Measurements from ENCODE around the gene ZRANB1.

The ZRANB1 gene

DNA sequence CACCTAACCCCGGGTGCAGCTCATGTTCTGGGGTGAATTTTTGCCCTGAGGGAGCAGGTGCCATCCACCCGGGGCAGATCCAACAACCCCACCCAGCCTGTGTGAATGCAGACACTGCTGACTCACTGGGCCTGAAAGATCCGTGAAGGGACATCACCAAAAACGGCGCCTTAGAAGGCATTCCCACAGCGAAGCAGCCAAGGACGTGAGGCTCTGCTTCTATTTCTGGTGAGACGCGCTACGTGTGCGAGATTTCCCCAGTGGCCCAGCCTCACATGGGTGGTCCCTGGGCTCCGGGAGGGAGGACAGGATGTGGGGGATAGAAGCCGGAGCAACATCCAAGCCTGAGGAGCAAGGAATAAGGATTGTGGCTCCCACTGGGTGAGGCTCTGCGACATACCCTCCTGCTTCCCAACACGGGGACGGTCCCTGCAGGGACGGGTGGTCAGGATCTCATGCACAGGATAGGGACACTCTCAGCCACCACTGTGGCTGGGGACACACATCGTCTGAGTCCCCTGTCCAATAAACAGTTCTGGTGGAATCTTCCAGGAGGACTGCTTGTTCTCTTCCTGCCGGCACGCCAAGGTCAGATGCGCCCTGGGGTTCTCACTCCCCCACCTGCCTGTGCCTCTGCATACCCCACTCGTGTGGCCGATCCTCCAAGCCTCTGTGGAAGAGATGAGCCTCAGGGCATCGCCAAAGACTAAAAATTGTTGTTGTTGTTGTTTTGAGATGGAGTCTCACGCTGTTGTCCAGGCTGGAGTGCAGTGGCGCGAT is 70.2 kb downstream of the ZRANB1 start:
- H3K27ac ChIP-seq, result no peak overlapping the region

DNA sequence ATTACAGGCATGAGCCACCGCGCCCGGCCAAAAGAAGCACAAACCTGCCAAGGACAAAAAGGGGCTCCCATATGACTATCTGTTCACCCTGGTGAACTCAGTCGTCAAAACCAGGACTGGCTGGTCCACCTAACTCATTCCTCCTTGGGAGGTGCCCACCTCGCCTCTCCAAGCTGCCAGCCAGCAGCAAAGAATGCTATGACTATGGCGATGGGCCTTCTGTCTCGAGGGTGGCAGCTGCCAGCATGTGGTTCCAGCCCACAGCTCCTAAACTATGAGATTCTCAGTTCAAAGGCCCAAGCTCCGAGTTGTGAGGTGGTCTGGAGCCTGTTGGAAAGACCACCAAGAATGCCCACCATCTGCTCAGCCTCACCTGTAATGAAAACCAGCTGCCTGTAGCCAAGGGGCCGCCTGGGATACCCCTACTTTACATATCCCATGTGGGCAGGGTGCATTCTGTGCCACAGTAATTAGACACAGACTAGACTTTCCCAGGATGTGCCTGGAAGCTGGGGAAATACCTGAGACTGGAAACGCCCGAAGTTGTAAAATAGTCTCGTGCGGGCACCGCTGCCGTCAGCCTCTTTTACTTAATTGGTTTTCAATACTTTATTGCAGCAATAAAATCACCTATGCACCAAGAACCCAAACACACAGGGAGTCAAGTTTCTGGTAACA is 71.1 kb downstream of the ZRANB1 start:
- H3K27ac ChIP-seq, result no peak overlapping the region
- TF ChIP-seq, protein P1, sequence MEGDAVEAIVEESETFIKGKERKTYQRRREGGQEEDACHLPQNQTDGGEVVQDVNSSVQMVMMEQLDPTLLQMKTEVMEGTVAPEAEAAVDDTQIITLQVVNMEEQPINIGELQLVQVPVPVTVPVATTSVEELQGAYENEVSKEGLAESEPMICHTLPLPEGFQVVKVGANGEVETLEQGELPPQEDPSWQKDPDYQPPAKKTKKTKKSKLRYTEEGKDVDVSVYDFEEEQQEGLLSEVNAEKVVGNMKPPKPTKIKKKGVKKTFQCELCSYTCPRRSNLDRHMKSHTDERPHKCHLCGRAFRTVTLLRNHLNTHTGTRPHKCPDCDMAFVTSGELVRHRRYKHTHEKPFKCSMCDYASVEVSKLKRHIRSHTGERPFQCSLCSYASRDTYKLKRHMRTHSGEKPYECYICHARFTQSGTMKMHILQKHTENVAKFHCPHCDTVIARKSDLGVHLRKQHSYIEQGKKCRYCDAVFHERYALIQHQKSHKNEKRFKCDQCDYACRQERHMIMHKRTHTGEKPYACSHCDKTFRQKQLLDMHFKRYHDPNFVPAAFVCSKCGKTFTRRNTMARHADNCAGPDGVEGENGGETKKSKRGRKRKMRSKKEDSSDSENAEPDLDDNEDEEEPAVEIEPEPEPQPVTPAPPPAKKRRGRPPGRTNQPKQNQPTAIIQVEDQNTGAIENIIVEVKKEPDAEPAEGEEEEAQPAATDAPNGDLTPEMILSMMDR (IDR thresholded peaks at IDR 0.05), result no peak
- TF ChIP-seq ZFX (IDR thresholded peaks at IDR 0.05; ENCODE audit: borderline replicate concordance), result no peak

More for the DNA sequence above, 70.2 kb downstream of the ZRANB1 start:
- TF ChIP-seq, protein P1 (IDR thresholded peaks at IDR 0.05), result no peak
- TF ChIP-seq ZFX (IDR thresholded peaks at IDR 0.05; ENCODE audit: borderline replicate concordance), result no peak

DNA sequence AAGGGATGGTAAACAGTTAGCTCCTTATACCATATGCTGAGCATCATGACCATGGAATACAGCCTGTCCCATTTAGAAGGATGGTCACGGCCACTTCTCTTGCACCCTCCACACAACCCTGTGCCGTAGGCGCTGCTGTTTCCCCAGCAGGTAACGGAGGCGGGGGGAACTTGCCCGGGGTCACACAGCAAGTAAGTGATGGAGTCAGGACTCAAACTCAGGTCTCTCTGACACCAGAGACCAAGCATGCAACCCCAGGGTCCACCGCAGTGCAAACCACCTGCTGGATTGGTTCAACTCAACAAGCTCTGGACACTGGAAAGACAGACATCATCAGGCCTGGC is 71.6 kb downstream of the ZRANB1 start:
- H3K27ac ChIP-seq, result no peak overlapping the region
- no peak for TF ChIP-seq ZFX (IDR thresholded peaks at IDR 0.05; ENCODE audit: borderline replicate concordance)
- TF ChIP-seq, protein P1 (IDR thresholded peaks at IDR 0.05), result no peak

DNA sequence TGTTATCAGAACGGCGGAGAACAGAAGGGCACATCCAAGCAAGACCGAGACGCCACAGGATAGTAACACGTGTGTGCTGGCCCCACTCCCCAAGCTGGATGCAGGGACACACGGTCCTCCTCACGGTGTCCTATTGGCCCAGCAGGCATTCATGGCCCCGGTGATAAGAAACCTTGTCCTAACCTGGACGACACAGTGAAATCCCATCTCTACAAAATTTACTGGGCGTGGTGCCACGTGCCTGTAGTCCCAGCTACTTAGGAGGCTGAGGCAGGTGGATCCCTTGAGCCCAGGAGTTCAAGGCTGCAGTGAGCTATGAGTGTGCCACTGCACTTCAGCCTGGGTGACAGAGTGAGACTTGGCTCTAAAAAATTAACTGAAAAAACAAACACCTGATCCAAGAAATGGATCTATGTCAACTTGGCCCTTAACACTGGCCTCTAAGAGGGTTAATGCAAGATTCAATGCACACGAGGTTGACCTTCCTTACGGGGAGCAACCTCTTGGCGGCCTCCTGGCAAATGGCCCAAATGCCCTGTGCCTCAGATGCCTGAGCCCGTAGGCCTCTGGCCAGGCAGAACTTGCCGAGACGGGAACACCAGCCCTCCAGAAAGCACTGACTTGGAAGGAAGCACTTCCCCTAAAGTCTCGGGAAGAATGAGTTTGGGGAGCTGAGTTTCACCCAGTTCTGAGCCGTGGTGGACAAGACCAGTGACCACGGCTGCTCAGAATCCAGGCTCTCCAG is 72.3 kb downstream of the ZRANB1 start:
- H3K27ac ChIP-seq, result no peak overlapping the region
- TF ChIP-seq, protein P1 (IDR thresholded peaks at IDR 0.05), result no peak
- no peak for TF ChIP-seq ZFX (IDR thresholded peaks at IDR 0.05; ENCODE audit: borderline replicate concordance)

DNA sequence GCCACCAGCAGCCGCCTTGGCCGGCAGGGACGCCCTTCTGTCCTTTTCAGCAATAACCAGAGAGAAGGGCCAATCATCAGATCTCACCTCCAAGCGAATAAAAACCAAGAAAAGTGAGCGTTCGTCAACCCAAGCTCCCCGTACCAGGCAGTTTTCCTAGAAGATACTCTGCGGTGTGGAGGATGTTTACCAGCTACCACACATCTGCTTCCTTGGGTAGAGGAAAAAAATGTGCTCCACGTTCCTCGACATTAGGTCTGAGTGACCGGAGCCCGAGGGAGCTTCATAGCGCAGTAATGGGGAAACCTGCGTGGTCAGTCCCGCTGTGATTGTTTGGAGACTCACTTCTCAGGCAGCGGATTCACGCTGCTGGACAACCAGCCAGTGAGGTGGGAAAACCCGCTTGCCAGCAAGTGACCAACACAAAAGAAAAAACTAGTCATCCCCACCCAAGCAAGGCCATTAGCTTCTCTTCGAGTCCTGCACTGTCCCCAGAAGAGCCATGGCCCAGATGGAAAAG is 73.0 kb downstream of the ZRANB1 start:
- H3K27ac ChIP-seq, result no peak overlapping the region
- TF ChIP-seq, protein P1 (IDR thresholded peaks at IDR 0.05), result no peak
- no peak for TF ChIP-seq ZFX (IDR thresholded peaks at IDR 0.05; ENCODE audit: borderline replicate concordance)

DNA sequence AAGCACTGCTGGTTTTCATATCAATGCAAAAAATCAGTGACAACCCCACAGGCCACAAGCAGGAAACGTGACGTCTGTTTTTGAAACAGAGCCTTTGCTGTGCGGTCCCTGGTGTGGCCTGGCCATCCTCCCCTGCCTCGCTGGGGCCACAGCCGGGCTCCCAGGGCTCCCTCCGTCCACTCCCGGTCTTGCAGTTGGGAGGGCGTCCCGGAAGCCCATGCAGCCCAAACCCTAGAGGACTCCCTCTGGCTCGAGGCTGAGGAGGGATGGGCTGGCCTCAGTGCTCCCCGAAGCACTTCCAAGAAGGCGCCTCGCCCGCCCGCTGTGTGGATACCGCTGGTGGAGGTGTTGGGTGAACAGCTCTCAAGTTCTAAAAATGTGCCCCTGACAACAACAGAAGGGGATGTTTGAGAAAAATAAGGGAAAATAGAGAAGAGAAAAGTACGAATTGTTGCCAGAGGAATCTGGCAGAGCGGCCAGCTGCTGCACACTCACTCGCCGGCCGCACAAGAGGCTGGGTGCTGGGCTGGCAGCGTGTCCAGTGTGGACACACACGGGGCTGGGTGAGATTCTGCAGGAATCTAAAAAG is 73.5 kb downstream of the ZRANB1 start:
- no peak for TF ChIP-seq ZFX (IDR thresholded peaks at IDR 0.05; ENCODE audit: borderline replicate concordance)
- H3K27ac ChIP-seq, result no peak overlapping the region

DNA sequence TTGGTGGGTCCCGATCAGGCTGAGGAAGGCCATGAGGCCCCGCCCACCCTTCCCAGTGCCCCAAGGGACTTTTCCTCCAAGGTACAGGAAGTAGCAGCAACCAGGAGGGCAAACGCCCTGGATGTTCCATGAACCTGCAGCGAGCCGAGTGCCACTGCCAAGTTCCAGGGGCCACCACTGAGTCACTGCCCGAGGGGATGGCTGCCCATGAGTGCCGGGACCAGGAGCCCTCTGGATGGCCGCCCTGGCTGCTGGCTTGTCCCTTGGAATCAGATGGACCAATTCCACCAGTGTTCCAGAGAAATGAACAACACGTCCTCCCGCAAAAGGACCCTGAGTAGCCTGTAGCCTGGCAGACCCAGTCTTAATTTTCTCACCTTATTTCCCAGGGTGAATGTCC is 74.2 kb downstream of the ZRANB1 start:
- H3K27ac ChIP-seq, result no peak overlapping the region

More for the DNA sequence above, 74.2 kb downstream of the ZRANB1 start:
- TF ChIP-seq, protein P1 (IDR thresholded peaks at IDR 0.05), result no peak
- TF ChIP-seq ZFX (IDR thresholded peaks at IDR 0.05; ENCODE audit: borderline replicate concordance), result no peak

All from 22Rv1 (cell line).